ENCODE data around the gene DCLK2.
A peak's percentile ranks its signal among the peaks of the same experiment; 100 is the strongest.

The DCLK2 gene

GRCh38 chr4:150142831-150143230 lies 64.6 kb downstream of the DCLK2 start:
- H2BK120ac ChIP-seq (ENCODE audit: low read depth, low read length): no peak overlapping the region
- no peak overlapping the region for H2BK5ac ChIP-seq (ENCODE audit: low read depth, low read length, poor library complexity, severe bottlenecking)
- WGBS: no CpG with 5 or more reads among the region's 1 CpG
- no peak overlapping the region for H3K4me2 ChIP-seq (ENCODE audit: low read length, poor library complexity, severe bottlenecking)
- no peak overlapping the region for H3K23ac ChIP-seq (ENCODE audit: low read length in 2 of 2)
- H3K27ac ChIP-seq (ENCODE audit: low read length, poor library complexity, severe bottlenecking): no peak overlapping the region
- H3K18ac ChIP-seq (ENCODE audit: low read depth in 1 of 2, low read length in 2 of 2): no peak overlapping the region
- H2AK5ac ChIP-seq (ENCODE audit: low read length, severe bottlenecking): no peak overlapping the region
- H3K79me1 ChIP-seq (replicated peaks; ENCODE audit: low read length, poor library complexity, severe bottlenecking): peaks cover 18% of the 10 kb centered on the region
- H2BK15ac ChIP-seq (ENCODE audit: low read depth, poor library complexity, severe bottlenecking): no peak overlapping the region
- H3K4ac ChIP-seq (ENCODE audit: low read depth in 1 of 2, low read length in 2 of 2): no peak overlapping the region
- no peak overlapping the region for H3K14ac ChIP-seq (ENCODE audit: low read length in 2 of 2)
- no peak overlapping the region for H2BK12ac ChIP-seq (ENCODE audit: low read length in 2 of 2)
- H4K8ac ChIP-seq (ENCODE audit: low read length): no peak overlapping the region
- no peak overlapping the region for H2AFZ ChIP-seq (ENCODE audit: low read depth, low read length)
- H4K91ac ChIP-seq (ENCODE audit: low read length): no peak overlapping the region
- no peak overlapping the region for H3K4me3 ChIP-seq (ENCODE audit: insufficient read depth in 1 of 2, low read depth in 1 of 2, low read length in 2 of 2)
- no peak overlapping the region for H3K9ac ChIP-seq (ENCODE audit: low read length)
- no peaks in the 10 kb centered on the region for H3K36me3 ChIP-seq (ENCODE audit: control insufficient read depth in 1 of 2, insufficient read depth in 2 of 2, low read depth in 1 of 2, low read length in 2 of 2)
- no peaks in the 10 kb centered on the region for H3K27me3 ChIP-seq (ENCODE audit: control insufficient read depth in 1 of 2, insufficient read depth in 1 of 2, low read length in 2 of 2)
- DNase-seq: no peak
- no peaks in the 10 kb centered on the region for H3K9me3 ChIP-seq (ENCODE audit: control insufficient read depth, low read length)
- H3K4me1 ChIP-seq (ENCODE audit: control insufficient read depth, insufficient read depth, low read depth, low read length): no peaks in the 10 kb centered on the region

GRCh38 chr4:150145090-150145945 lies 67.1 kb downstream of the DCLK2 start:
- Histone ChIP-seq H3K36me3 (ENCODE audit: control insufficient read depth in 1 of 2, insufficient read depth in 2 of 2, low read depth in 1 of 2, low read length in 2 of 2) (no peaks in the 10 kb centered on the region), H3K27me3 (ENCODE audit: control insufficient read depth in 1 of 2, insufficient read depth in 1 of 2, low read length in 2 of 2) (no peaks in the 10 kb centered on the region), H2BK15ac (ENCODE audit: low read depth, poor library complexity, severe bottlenecking) (no peak overlapping the region), H2AFZ (ENCODE audit: low read depth, low read length) (no peak overlapping the region), H4K91ac (ENCODE audit: low read length) (no peak overlapping the region), H3K4me3 (ENCODE audit: insufficient read depth in 1 of 2, low read depth in 1 of 2, low read length in 2 of 2) (no peak overlapping the region), H4K8ac (ENCODE audit: low read length) (no peak overlapping the region), H3K14ac (ENCODE audit: low read length in 2 of 2) (no peak overlapping the region), H2BK120ac (ENCODE audit: low read depth, low read length) (no peak overlapping the region), H3K27ac (ENCODE audit: low read length, poor library complexity, severe bottlenecking) (no peak overlapping the region), H2BK12ac (ENCODE audit: low read length in 2 of 2) (no peak overlapping the region), H2AK5ac (ENCODE audit: low read length, severe bottlenecking) (no peak overlapping the region), H3K9me3 (ENCODE audit: control insufficient read depth, low read length) (no peaks in the 10 kb centered on the region), H3K23ac (ENCODE audit: low read length in 2 of 2) (no peak overlapping the region), H3K4ac (ENCODE audit: low read depth in 1 of 2, low read length in 2 of 2) (no peak overlapping the region), H3K4me1 (ENCODE audit: control insufficient read depth, insufficient read depth, low read depth, low read length) (no peaks in the 10 kb centered on the region), H3K18ac (ENCODE audit: low read depth in 1 of 2, low read length in 2 of 2) (peak overlapping the region in 1 of 2 experiments; percentile 9), H3K9ac (ENCODE audit: low read length) (no peak overlapping the region), H3K4me2 (ENCODE audit: low read length, poor library complexity, severe bottlenecking) (no peak overlapping the region), H3K79me1 (replicated peaks; ENCODE audit: low read length, poor library complexity, severe bottlenecking) (peaks cover 10% of the 10 kb centered on the region), H2BK5ac (ENCODE audit: low read depth, low read length, poor library complexity, severe bottlenecking) (no peak overlapping the region)
- DNase-seq: peak; percentile 59
- WGBS: 29% methylated on average over 1 of the region's 1 CpG

GRCh38 chr4:150145946-150146340 lies 67.7 kb downstream of the DCLK2 start:
- Histone ChIP-seq H3K27ac (ENCODE audit: low read length, poor library complexity, severe bottlenecking) (no peak overlapping the region), H3K4me3 (ENCODE audit: insufficient read depth in 1 of 2, low read depth in 1 of 2, low read length in 2 of 2) (no peak overlapping the region), H3K9ac (ENCODE audit: low read length) (no peak overlapping the region), H2AK5ac (ENCODE audit: low read length, severe bottlenecking) (no peak overlapping the region), H3K36me3 (ENCODE audit: control insufficient read depth in 1 of 2, insufficient read depth in 2 of 2, low read depth in 1 of 2, low read length in 2 of 2) (no peaks in the 10 kb centered on the region), H3K27me3 (ENCODE audit: control insufficient read depth in 1 of 2, insufficient read depth in 1 of 2, low read length in 2 of 2) (no peaks in the 10 kb centered on the region), H2AFZ (ENCODE audit: low read depth, low read length) (no peak overlapping the region), H3K9me3 (ENCODE audit: control insufficient read depth, low read length) (no peaks in the 10 kb centered on the region), H2BK120ac (ENCODE audit: low read depth, low read length) (no peak overlapping the region), H3K4me1 (ENCODE audit: control insufficient read depth, insufficient read depth, low read depth, low read length) (no peaks in the 10 kb centered on the region), H3K4ac (ENCODE audit: low read depth in 1 of 2, low read length in 2 of 2) (no peak overlapping the region), H2BK15ac (ENCODE audit: low read depth, poor library complexity, severe bottlenecking) (no peak overlapping the region), H4K91ac (ENCODE audit: low read length) (no peak overlapping the region), H2BK5ac (ENCODE audit: low read depth, low read length, poor library complexity, severe bottlenecking) (no peak overlapping the region), H3K23ac (ENCODE audit: low read length in 2 of 2) (no peak overlapping the region), H4K8ac (ENCODE audit: low read length) (no peak overlapping the region), H3K79me1 (replicated peaks; ENCODE audit: low read length, poor library complexity, severe bottlenecking) (peaks cover 12% of the 10 kb centered on the region), H2BK12ac (ENCODE audit: low read length in 2 of 2) (no peak overlapping the region), H3K4me2 (ENCODE audit: low read length, poor library complexity, severe bottlenecking) (no peak overlapping the region), H3K14ac (ENCODE audit: low read length in 2 of 2) (no peak overlapping the region), H3K18ac (ENCODE audit: low read depth in 1 of 2, low read length in 2 of 2) (no peak overlapping the region)
- 17% methylated on average over 1 of the region's 1 CpG for WGBS
- DNase-seq: no peak

GRCh38 chr4:150149381-150149780 lies 71.1 kb downstream of the DCLK2 start:
- Histone ChIP-seq H3K4me1 (ENCODE audit: control insufficient read depth, insufficient read depth, low read depth, low read length) (no peaks in the 10 kb centered on the region), H3K4ac (ENCODE audit: low read depth in 1 of 2, low read length in 2 of 2) (no peak overlapping the region), H3K4me3 (ENCODE audit: insufficient read depth in 1 of 2, low read depth in 1 of 2, low read length in 2 of 2) (no peak overlapping the region), H2BK120ac (ENCODE audit: low read depth, low read length) (no peak overlapping the region), H2AFZ (ENCODE audit: low read depth, low read length) (no peak overlapping the region), H3K27ac (ENCODE audit: low read length, poor library complexity, severe bottlenecking) (no peak overlapping the region), H2BK5ac (ENCODE audit: low read depth, low read length, poor library complexity, severe bottlenecking) (no peak overlapping the region), H3K14ac (ENCODE audit: low read length in 2 of 2) (no peak overlapping the region), H3K79me1 (replicated peaks; ENCODE audit: low read length, poor library complexity, severe bottlenecking) (peaks cover 12% of the 10 kb centered on the region), H3K4me2 (ENCODE audit: low read length, poor library complexity, severe bottlenecking) (no peak overlapping the region), H3K23ac (ENCODE audit: low read length in 2 of 2) (no peak overlapping the region), H4K91ac (ENCODE audit: low read length) (no peak overlapping the region), H3K18ac (ENCODE audit: low read depth in 1 of 2, low read length in 2 of 2) (no peak overlapping the region), H2BK12ac (ENCODE audit: low read length in 2 of 2) (no peak overlapping the region), H3K27me3 (ENCODE audit: control insufficient read depth in 1 of 2, insufficient read depth in 1 of 2, low read length in 2 of 2) (no peaks in the 10 kb centered on the region), H3K36me3 (ENCODE audit: control insufficient read depth in 1 of 2, insufficient read depth in 2 of 2, low read depth in 1 of 2, low read length in 2 of 2) (no peaks in the 10 kb centered on the region), H2BK15ac (ENCODE audit: low read depth, poor library complexity, severe bottlenecking) (no peak overlapping the region), H3K9ac (ENCODE audit: low read length) (no peak overlapping the region), H2AK5ac (ENCODE audit: low read length, severe bottlenecking) (no peak overlapping the region), H4K8ac (ENCODE audit: low read length) (no peak overlapping the region), H3K9me3 (ENCODE audit: control insufficient read depth, low read length) (no peaks in the 10 kb centered on the region)
- DNase-seq: no peak
- WGBS: no CpG with 5 or more reads among the region's 1 CpG
